ENCODE measurements around the gene TMEFF2.

DNA sequence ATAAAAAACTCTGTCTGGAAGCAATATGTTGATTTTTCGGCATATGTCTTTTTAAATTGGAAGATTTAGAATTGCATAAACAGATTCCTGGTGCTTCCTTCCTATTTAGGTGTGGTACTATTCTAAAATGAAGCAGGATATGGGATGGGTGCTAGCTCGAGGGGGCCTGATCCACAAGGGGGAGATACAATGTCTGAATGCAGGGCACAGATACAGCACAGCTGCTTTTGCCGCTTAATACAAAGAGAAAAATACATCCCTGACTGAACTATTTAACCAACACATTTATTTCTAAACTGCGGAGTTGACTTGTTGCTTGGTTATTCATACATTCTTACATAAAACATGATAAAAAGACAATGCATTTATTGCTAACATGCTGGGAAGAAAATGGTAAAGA is 169.1 kb downstream of the TMEFF2 start:
- TF ChIP-seq, protein P1, sequence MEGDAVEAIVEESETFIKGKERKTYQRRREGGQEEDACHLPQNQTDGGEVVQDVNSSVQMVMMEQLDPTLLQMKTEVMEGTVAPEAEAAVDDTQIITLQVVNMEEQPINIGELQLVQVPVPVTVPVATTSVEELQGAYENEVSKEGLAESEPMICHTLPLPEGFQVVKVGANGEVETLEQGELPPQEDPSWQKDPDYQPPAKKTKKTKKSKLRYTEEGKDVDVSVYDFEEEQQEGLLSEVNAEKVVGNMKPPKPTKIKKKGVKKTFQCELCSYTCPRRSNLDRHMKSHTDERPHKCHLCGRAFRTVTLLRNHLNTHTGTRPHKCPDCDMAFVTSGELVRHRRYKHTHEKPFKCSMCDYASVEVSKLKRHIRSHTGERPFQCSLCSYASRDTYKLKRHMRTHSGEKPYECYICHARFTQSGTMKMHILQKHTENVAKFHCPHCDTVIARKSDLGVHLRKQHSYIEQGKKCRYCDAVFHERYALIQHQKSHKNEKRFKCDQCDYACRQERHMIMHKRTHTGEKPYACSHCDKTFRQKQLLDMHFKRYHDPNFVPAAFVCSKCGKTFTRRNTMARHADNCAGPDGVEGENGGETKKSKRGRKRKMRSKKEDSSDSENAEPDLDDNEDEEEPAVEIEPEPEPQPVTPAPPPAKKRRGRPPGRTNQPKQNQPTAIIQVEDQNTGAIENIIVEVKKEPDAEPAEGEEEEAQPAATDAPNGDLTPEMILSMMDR (IDR thresholded peaks at IDR 0.05), result no peak
- no peak for TF ChIP-seq POLR2A (IDR thresholded peaks at IDR 0.05)
